GM08714 (cell line): ENCODE data around the gene FZR1.

ENCODE experiments used
- H3K4me3 ChIP-seq: fragments of 200-500 bp; sonication (Bioruptor generic); 2 replicates; pipeline ENCODE4 v1.5.1; 2014; ENCODE audit warnings: mild to moderate bottlenecking, low read length, inconsistent platforms
- ZNF274 ChIP-seq: IDR thresholded peaks from 2 replicates; pipeline ENCODE4 v1.6.1; 2012; ENCODE audit warnings: mild to moderate bottlenecking, low read depth, low read length

FZR1 gene

GRCh38 chr19:3511506-3512251 is 5.6 kb downstream of the FZR1 start:
- H3K4me3 ChIP-seq = no peak overlapping the region
- TF ChIP-seq ZNF274 = no peak

- TF ChIP-seq ZNF274 = no peak
Measured at GRCh38 chr19:3512562-3513228, 6.6 kb downstream of the FZR1 start.

GRCh38 chr19:3513229-3514140 is 7.4 kb downstream of the FZR1 start:
- H3K4me3 ChIP-seq = no peak overlapping the region
- TF ChIP-seq ZNF274 = no peak

More at GRCh38 chr19:3512562-3513228, 6.6 kb downstream of the FZR1 start:
- no peak overlapping the region for H3K4me3 ChIP-seq

GRCh38 chr19:3514930-3515329 is 8.8 kb downstream of the FZR1 start:
- H3K4me3 ChIP-seq = no peak overlapping the region
- no peak for TF ChIP-seq ZNF274

GRCh38 chr19:3515891-3516422 is 9.8 kb downstream of the FZR1 start:
- no peak overlapping the region for H3K4me3 ChIP-seq
- no peak for TF ChIP-seq ZNF274

GRCh38 chr19:3516675-3517207 is 10.6 kb downstream of the FZR1 start:
- no peak overlapping the region for H3K4me3 ChIP-seq
- TF ChIP-seq ZNF274 = no peak

GRCh38 chr19:3517638-3518037 is 11.5 kb downstream of the FZR1 start:
- no peak overlapping the region for H3K4me3 ChIP-seq
- no peak for TF ChIP-seq ZNF274

- TF ChIP-seq ZNF274 = no peak
- no peak overlapping the region for H3K4me3 ChIP-seq
Measured at GRCh38 chr19:3518255-3518654, 12.1 kb downstream of the FZR1 start.

GRCh38 chr19:3518659-3519058 is 12.5 kb downstream of the FZR1 start:
- no peak for TF ChIP-seq ZNF274
- no peak overlapping the region for H3K4me3 ChIP-seq

- no peak for TF ChIP-seq ZNF274
- H3K4me3 ChIP-seq = no peak overlapping the region
Measured at GRCh38 chr19:3519126-3519525, 13.0 kb downstream of the FZR1 start.

GRCh38 chr19:3520166-3521103 is 14.3 kb downstream of the FZR1 start:
- no peak overlapping the region for H3K4me3 ChIP-seq
- no peak for TF ChIP-seq ZNF274

- no peak overlapping the region for H3K4me3 ChIP-seq
- no peak for TF ChIP-seq ZNF274
Measured at GRCh38 chr19:3521104-3521445, 15.0 kb downstream of the FZR1 start.
